HepG2 (cell line): ENCODE data around the gene TRMU.

Source experiments
- ESRRA ChIP-seq: sonication (generic); formaldehyde crosslinking; IDR thresholded peaks from 2 replicates; pipeline ENCODE4 v1.5.1; 2020; ENCODE audit warnings: mild to moderate bottlenecking, low read depth, missing genetic modification reagents
- EZH2 ChIP-seq: conservative IDR thresholded peaks from 2 replicates; pipeline ENCODE4 v1.6.1; 2012; ENCODE audit warnings: mild to moderate bottlenecking, low read depth, low read length, moderate library complexity

GRCh38 chr22:46290843-46291785, 44.4 kb upstream of the TRMU start:
- no peak for TF ChIP-seq EZH2
- no peak for TF ChIP-seq ESRRA (CRISPR knock-in tag)
